GM19324 (cell line): ENCODE results near the gene CAMTA1.
"Not testable (repeated sequence)": the region's sequence is repeated elsewhere in the genome, so short reads cannot be mapped to it uniquely, and the experiment has no call there.

ENCODE experiments used
- ATAC-seq: cut with Tn5 transposase; IDR thresholded peaks from one replicate; pipeline ENCODE4 v1.9.1; 2021; ENCODE audit warnings: mild to moderate bottlenecking, moderate library complexity; ENCODE audit not compliant: unreplicated experiment, low FRiP score

The CAMTA1 gene

DNA sequence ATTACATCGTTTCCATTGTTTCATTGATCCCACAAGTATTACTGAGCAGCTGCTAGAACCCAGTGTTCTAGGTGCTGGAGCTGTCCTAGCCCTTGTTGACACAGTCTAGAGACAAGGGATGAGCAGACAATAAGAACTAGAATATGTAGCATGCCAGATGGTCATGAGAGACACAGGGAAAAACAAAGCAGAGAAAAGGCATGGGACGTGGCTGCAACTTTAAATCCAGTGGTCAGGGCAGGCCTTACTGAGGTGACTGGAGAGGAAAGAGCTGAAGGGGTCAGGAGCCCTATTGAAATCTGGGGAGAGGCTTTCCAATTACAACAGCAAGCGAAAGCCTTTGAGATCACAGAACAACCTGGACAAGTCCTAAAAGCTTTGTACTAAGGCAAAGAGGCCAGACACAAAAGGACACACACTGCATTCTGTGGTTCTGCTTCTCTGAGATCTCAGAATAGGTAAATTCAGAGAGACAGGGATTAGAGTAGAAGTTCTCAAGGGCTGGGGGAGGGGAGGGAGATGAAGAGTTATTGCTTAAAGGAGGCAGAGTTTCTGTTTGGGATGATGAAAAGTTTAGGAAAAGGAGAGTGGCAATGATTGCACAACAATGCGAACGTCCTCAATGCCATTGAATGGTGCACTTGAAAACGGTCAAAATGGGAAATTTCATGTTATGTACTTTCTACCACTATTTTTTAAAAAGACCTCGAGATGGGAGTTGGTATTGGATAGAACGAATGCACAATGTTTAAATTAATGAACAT is 518.5 kb downstream of the CAMTA1 start:
- ATAC-seq: no peak

DNA sequence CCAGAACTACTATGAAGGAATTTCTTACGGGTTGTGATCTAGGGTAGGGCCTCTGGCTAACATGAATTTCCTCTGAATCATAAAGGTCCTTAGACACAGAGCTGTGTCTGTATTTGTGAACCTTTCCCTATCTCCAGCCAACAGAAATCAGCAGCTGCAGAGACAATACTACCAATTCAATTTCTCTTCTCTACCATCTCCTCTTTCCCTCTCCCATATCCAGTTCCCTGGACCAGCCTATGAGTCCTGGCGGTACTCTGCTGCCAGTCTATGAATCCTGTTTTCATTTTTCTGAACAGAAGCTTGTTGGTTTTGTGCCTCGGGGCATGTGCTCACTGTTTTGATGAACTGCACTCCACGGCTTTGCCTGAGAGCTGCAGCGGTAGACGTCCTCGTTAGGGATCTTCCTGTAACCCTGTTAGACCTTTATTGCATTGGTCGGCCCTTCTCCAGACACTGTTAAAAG is 527.9 kb downstream of the CAMTA1 start:
- ATAC-seq: no peak

DNA sequence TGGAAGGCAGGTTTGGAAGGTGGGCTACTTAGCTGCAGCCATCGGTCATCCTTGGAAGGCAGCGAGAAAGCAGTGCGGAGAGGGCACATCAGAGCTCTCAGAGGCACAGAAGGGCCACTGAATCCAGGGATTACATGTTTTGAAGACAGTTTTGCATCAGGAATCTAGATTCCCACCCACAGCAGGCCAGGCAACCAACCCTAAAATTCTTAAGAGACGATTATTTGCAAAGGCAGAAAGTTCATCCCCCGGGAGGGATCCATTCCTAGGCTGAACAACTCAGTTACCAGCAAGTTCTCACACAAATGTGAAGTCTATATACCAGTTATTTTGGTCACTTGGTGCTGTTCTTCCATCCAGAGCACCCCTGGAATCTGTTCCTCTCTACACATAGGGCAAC is 528.6 kb downstream of the CAMTA1 start:
- ATAC-seq: no peak

DNA sequence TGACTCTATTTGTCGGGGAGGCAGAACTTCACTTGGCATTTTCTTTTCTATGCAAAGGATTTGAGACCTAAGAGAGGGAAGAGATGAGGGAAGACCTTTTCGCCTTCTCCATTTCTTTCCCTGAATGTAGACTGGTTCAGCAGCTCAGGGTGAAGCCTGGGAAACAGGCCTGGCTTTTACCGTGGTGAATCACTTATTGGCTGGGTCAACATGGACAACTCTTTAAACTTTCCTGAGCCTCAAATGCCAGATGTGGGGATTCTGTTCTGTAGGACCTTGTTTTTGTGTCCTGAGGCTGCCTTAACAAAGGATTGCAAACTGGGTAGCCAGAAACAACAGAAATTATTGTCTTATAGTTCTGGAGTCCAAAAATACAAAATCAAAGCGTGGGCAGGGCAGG is 530.1 kb downstream of the CAMTA1 start:
- no peak for ATAC-seq

DNA sequence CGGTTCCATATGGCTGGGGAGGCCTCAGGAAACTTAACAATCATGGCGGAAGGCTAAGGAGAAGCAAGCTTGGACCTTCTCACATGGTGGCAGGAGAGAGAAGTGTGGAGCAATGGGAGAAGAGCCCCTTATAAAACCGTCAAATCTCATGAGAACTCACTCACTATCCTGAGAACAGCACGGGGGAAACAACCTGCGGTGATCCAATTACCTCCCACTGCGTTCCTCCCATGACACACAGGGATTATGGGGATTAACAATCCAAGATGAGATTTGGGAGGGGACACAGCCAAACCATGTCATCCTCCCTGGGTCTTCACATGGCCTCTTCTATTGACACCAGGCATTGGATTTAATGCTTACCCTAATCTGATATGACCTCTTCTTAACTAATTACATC is 530.7 kb downstream of the CAMTA1 start:
- ATAC-seq: no peak

DNA sequence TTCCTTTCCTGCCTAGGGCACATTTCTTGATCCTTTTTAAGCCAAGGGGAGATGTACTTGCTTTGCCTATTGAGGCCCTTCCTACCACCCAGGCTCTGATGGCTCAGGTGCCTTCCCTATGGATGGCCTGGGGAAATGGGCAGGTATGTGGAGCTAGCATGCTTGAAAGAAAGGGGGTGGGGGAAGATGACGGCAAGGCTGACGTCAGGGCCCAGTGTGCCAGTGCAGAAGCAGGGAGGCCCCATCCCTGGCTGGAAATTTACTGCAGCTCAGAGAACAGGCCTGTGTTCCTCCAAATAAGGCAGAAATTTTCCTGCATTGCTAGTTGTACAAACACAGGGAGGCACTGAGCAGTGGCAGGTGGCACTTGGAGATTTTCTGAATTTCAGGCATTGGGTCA is 532.6 kb downstream of the CAMTA1 start:
- no peak for ATAC-seq

DNA sequence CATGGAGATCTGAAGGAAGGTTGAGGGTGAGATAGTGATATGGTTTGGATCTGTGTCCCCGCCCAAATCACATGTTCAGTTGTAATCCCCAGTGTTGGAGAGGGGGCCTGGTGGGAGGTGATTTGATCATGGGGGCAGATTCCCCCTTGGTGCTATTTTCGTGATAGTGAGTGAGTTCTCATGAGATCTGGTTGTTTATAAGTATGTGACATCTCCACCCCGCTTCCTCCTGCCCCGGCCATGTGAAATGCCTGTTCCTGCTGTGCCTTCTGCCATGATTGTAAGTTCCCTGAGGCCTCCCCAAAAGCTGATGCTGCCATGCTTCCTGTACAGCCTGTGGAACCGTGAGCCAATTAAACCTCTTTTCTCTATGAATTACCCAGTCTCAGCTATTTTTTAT is 533.9 kb downstream of the CAMTA1 start:
- no peak for ATAC-seq

DNA sequence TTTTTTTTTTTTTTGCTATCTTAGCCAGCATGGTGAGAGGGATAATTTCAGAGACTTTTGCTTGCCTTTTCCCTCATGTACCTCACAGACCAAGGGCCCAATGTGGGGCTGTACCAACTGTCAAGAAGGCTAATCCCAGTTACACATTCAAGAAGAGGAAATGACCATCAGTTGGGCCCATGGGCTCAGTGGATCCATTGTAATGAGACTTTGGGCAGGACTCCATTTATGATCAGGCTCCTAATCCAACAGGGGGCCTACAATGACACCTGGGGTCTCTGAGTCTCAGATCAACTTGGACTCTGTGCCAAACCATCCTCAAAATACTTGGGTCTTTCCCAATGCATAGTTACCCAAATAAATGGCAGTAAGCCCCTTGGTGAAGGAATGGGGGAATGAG is 535.4 kb downstream of the CAMTA1 start:
- no peak for ATAC-seq

DNA sequence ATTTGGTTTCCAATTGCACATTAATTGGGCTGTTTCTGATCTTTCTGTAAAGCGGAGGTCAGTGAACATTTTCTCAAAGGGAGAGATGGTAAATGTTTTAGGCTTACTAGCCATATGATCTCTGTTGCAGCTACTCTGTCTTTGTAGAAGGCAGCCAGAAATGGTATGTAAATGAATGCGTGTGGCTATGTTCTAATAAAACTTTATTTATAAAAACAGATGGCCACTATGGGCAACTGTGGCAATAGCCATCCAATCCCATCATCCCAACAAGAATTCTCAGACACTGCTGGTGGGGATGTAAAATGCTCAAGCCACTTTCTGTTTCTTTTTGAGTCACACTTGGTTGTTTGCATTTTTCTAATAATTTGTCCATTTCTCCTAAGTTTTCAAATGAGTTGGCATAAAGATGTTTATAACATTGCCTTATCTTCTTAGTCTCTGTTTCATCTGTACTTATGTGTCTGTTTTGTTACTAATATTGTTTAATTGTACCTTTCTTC is 537.1 kb downstream of the CAMTA1 start:
- ATAC-seq: no peak

DNA sequence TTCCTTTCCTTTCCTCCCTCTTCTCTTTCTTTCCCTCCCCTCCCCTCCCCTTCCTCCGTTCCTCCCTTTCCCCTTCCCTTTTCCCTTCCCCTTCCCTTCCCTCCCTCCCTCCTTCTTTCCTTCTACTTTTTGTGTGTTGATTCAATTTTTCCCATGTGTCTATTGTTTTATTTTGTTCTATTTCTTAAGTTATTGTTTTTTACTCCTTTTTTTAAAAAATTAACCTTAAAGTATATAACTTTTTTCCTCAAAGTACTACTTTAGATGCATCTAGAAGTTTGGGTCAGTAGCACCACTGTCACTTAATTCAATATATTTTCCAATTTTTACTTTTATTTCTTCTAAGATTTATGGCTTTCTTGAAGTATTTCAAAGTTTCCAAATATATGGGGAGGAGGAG is 537.7 kb downstream of the CAMTA1 start:
- ATAC-seq: no peak

DNA sequence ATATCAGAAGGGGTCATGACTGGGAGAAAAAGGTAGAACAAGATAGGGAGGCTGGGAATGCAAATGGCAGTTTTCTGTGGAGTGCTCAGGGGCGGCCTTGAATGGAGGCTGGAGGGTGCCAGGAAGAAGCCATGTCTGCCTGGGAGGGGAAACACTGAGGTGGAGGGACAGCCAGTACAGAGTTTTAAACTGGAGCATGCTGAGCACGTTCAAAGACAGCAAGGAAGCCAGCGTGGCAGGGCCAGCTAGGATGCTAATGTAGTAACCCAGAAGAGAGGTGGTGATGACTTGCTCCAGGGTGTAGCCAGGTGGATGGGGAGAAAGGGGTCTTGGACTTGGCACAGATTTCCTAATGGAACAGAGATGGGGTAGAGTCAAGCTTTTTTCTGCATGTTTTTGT is 540.0 kb downstream of the CAMTA1 start:
- ATAC-seq: no peak

DNA sequence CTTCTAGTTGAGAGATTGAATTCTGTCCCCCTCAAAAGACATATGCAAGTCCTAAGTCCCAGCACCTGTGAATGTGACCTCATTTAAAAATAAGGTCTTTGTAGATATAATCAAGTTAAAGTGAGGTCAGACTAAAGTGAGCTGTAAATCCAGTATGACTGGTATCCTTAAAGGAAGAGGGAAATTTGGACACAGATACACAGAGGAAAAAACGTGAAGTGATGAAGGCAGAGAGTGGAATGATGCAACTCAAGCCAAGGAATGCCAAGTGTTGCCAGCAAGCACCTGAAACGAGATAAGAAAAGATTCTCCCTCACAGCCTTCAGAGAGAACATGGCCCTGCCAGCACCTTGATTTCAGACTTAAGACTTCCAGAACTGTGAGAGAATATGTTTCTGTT is 541.1 kb downstream of the CAMTA1 start:
- no peak for ATAC-seq

DNA sequence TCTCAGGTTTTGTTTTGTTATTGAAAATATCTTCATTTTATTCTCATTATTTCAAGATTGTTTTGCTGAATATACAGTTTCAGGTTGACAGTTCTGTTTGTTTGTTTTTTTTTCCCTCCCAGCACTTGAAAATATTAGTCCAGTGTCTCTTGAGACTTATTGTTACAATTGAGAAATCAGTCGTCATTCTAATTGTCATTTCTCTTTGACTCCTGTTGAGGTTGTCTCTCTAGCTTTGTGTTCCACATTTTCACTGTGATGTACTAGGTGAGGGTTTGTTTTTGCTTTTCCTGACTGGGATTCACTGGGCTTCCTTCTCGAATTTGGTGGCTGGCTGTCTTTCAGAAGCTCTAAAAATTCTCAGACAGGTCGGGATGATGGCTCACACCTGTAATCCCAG is 542.6 kb downstream of the CAMTA1 start:
- ATAC-seq: no peak

DNA sequence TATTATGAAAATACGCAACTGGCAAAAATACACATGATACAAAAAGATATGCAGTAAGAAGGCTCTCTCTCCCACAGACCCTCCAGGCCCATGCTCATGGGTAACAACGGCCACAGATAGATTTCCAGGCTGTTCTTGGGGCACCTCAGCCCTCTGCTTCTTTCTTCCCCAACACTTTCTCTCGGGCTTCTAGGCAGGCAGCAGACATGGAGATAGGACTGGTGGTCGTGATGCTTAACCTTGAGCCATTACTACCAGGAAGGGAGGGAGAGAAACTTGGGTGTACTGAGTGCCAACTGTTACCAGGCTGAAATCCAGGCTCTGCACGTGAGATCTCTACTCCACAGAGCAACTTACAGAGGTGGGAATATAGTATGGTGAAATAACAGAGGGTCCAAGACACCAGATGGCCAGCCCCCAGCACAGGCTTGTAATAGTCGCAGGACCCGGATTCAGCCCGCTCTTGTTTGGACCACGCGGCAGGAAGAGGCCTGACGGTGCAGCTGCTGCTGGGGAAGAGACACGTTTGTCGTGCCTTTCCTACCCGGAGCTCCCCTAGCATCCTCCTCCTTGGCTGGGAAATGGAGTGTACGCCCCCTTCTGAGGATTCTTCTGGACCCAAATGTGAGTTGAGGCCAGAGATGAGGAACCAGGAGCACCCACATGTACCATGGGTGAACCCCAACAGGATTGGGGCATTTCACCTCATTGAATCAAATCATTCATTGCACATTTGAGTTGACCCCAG is 544.8 kb downstream of the CAMTA1 start:
- no peak for ATAC-seq

DNA sequence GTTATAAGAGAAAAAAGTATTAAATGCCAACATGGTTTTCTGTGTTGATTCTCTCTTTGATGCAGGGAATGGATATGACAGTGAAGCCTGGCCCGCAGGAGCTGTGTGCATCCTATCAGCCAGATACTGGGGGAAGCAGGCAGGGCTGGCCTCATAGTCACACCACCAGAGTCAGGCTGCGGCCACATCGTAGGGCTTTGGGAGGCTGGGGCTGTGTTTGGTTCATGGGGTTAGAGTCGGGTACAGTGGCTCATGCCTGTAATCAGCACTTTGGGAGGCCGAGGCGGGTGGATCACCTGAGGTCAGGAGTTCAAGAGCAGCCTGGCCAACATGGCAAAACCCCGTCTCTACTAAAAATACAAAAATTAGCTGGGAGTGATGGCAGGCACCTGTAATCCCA is 545.5 kb downstream of the CAMTA1 start:
- ATAC-seq: not testable (repeated sequence)

DNA sequence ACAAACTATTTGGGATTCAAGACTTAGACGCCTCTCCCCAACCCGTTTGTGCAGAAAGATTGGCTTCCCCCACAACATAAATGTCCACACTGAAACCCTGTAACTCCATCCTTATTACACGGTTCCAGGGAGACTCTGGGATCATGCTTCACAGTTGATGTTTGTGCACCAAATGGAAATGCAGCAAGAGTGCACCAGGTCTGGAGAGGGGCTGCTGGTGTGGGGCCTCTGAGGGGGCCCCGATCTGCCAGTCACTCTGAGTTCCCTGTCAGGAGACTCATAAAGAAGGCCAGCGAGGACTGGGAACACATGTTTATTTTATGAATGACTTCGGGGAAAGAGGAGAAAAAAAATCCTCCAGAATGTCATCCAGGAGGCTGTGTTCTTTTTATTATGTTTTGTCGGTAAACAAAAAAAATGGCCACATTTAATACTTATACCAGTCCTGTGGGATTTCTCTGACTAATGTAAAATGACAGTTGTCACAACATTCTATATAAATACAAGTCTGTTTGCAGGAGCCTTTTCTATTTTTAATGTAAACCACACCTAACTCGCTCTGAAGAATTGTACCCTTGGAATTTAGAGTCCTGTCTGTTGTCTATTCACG is 546.8 kb downstream of the CAMTA1 start:
- no peak for ATAC-seq

DNA sequence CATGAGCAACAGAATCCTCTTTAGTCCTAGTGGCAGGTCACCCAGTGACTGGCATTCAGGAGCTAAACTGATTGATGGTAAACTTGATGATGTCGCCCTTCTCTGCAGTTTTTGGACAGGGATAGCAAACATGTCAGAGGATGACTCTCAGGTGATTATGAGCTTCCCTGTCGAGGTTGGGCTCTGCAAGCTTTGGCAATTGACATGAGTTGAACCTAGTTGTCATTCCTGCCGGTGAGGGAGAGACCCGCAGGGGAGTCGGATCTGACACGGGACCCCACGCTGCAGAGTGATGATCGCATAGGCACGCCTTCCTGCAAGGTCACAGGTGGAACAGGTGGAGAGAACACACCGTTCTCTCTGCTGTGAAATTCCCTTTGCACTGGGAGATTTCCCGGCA is 547.8 kb downstream of the CAMTA1 start:
- no peak for ATAC-seq

DNA sequence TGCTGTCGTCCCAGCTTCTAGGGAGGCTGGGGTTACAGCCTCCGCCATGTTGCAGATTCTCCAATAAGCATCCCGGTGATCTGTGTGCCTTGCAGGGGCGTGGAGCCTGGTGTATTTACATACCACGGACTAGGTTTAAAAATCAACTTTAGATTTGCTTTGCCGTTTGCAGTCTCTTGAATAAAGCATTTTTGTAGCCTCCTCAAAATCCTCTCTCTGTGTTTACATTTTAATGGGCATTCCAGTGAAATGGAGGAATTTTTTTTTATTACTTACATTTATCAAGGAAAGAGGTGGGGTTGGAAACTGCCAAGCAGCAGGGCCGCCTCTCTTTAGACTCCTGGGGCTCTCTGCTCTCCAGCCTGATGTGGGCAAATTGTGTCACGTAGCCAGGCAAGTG is 548.4 kb downstream of the CAMTA1 start:
- ATAC-seq: no peak

DNA sequence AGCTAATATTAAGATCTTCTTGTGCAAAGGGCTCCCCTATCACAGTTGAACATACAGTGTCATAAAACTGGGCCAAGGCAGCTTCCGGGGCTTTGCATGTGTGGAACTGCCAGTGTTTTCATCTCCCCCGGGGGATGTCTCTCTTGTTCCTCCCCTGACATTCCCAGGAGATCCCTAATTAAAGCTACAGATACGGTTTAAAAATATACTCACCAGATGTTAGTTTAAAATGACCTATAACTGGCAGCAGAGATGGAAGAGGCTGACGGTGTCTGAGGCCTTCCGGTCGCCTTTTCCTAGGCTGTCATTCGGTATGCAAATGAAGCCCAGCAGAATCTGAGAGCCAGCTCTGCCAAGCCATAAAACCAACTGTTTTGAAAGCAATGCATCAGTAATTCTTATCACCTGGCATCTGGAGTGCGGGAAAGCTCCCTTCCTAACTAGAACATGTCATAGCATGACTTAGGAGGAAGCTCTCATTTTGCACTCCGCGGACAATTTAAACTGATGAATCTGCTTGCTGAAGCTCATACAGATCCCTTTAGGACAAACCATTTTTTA is 549.3 kb downstream of the CAMTA1 start:
- no peak for ATAC-seq

DNA sequence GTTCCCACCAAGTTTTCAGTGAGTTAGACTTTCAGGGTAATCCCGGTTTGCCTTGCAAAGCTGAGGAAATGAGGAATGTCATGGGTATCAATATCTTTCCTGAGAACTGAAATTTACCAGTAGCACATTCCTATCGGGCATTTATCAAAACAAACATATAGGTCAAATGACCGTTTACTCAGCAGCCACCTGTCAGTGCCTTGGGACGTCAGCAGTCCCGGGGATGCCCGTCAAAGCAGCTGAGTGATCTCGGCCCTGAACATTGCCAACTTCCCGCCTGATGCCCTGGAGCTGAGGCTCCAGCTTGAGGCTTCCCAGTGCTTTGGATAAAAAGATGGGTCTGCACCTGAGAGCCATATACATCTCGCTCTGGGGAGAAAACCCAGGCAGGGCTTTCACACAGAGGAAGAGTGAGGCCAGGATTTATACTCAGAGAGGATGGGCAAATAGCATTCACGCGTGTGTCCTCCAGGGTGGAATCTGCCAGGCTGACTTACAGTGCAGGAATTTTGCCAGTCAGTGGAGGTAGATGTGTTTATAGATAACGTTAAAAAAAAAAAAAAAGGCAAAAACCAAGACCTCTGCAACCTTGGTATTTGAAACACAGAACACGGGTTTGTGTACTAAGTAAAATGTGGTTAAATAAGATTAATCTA is 550.1 kb downstream of the CAMTA1 start:
- no peak for ATAC-seq

DNA sequence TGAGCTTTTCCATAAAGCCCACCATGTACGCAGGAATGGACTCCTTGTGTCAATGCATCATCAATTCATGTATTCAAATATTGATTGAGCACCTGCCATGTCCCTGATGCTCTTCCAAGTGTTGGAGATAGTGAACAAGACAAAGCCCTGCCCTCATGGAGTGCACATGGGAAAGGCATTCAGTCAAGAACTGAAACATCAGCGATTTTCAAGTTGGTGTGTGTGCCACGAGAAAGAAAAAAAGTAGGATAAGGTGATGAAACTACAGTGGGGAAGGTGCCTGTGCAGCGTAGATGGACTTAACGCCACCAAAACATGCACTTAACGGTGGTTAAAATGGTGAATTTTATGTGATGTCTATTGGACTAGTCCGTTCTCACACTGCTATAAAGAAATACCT is 553.2 kb downstream of the CAMTA1 start:
- no peak for ATAC-seq
